Astrocyte (in vitro differentiated cells and primary cell): Measurements from ENCODE around the gene BMPR1A.

Experiments used
- CTCF ChIP-seq: IDR thresholded peaks from 2 replicates; pipeline ENCODE4 v1.5.1; 2011; ENCODE audit warnings: low read depth, mild to moderate bottlenecking, inconsistent platforms, low read length, moderate library complexity; ENCODE audit not compliant: insufficient read depth
- EZH2 ChIP-seq: IDR thresholded peaks from 2 replicates; pipeline ENCODE4 v1.6.1; 2012; ENCODE audit warnings: mild to moderate bottlenecking, low read length, inconsistent platforms; ENCODE audit not compliant: insufficient read depth

GRCh38 chr10:86724445-86724844 lies 32.0 kb upstream of the BMPR1A start:
- TF ChIP-seq CTCF (no peak), EZH2 (no peak)
